ENCODE results near the gene GOSR2.

DNA sequence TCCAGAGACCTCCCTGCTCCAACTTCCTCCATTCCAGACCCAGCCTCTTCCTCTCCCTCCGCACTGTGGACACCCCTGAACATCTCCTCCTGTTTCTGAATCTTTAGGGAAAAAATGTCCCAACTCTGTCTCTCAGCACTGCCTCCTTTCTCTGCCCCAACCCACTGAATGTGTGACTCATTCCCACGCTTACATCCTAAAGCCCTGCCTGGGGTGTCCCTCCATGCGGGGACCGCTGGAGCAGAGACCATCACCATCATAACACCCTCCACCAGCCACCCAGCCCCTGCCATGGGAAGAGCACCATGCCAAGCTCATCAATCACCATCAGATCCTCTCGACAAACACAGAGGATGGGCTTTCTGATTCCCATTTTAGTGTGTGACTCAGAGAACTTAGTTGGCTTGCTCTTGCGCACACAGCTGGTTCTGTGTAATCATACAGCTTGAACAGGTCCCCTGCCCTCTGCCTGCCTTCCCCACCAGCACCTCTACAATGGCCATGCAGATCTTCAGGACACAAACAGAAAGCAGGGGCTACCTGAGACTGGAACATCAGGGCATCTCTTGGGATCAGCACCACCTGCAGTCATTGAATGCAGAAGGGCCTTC, 45.4 kb downstream of the GOSR2 start:
- TF ChIP-seq TAF1 (IDR thresholded peaks at IDR 0.05; ENCODE audit: low read depth, low read length) (no peak), GTF2F1 (IDR thresholded peaks at IDR 0.05; ENCODE audit: borderline replicate concordance, low read depth, low read length) (no peak), RFX5 (IDR thresholded peaks at IDR 0.05; ENCODE audit: borderline replicate concordance, low read depth, low read length) (no peak), TCF12 (IDR thresholded peaks at IDR 0.05; ENCODE audit: low read depth, low read length) (no peak), RNF2 (IDR thresholded peaks at IDR 0.05; ENCODE audit: borderline replicate concordance, low read depth, low read length, missing control alignments, poor library complexity, severe bottlenecking) (no peak), RXRA (IDR thresholded peaks at IDR 0.05; ENCODE audit: insufficient read depth, low read depth, low read length) (no peak), CHD2 (IDR thresholded peaks at IDR 0.05; ENCODE audit: low read length) (no peak), PHF8 (conservative IDR thresholded peaks at IDR 0.05; ENCODE audit: low read depth, low read length) (no peak), RBBP5 (IDR thresholded peaks at IDR 0.05; ENCODE audit: borderline replicate concordance, low read depth, low read length) (no peak), EZH2 (IDR thresholded peaks at IDR 0.05; ENCODE audit: low read depth, low read length, severe bottlenecking) (no peak), GABPA (IDR thresholded peaks at IDR 0.05; ENCODE audit: borderline replicate concordance, insufficient read depth, low read length) (no peak)
- TF ChIP-seq, protein P1, sequence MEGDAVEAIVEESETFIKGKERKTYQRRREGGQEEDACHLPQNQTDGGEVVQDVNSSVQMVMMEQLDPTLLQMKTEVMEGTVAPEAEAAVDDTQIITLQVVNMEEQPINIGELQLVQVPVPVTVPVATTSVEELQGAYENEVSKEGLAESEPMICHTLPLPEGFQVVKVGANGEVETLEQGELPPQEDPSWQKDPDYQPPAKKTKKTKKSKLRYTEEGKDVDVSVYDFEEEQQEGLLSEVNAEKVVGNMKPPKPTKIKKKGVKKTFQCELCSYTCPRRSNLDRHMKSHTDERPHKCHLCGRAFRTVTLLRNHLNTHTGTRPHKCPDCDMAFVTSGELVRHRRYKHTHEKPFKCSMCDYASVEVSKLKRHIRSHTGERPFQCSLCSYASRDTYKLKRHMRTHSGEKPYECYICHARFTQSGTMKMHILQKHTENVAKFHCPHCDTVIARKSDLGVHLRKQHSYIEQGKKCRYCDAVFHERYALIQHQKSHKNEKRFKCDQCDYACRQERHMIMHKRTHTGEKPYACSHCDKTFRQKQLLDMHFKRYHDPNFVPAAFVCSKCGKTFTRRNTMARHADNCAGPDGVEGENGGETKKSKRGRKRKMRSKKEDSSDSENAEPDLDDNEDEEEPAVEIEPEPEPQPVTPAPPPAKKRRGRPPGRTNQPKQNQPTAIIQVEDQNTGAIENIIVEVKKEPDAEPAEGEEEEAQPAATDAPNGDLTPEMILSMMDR (IDR thresholded peaks at IDR 0.05; ENCODE audit: control extremely low read depth in 1 of 3, insufficient read depth in 1 of 3, low read depth in 1 of 3, low read length in 3 of 3): no peak
- TF ChIP-seq, protein P2, sequence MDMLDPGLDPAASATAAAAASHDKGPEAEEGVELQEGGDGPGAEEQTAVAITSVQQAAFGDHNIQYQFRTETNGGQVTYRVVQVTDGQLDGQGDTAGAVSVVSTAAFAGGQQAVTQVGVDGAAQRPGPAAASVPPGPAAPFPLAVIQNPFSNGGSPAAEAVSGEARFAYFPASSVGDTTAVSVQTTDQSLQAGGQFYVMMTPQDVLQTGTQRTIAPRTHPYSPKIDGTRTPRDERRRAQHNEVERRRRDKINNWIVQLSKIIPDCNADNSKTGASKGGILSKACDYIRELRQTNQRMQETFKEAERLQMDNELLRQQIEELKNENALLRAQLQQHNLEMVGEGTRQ (IDR thresholded peaks at IDR 0.05; ENCODE audit: low read length): no peak
